Measurements from ENCODE around the gene LARGE2. TPM values are rescaled to one million over a fixed set of nuclear protein-coding genes. Genes with fewer than 3 reads are reported as not detected.
A peak's percentile ranks its signal among the peaks of the same experiment; 100 is the strongest.

LARGE2 gene
- total and polyA plus RNA-seq, 2 of the 13 experiments (the other 11 are each of a cell fraction or from before 2014, with no cell fraction given): 8.5 to 21.6 TPM

DNA sequence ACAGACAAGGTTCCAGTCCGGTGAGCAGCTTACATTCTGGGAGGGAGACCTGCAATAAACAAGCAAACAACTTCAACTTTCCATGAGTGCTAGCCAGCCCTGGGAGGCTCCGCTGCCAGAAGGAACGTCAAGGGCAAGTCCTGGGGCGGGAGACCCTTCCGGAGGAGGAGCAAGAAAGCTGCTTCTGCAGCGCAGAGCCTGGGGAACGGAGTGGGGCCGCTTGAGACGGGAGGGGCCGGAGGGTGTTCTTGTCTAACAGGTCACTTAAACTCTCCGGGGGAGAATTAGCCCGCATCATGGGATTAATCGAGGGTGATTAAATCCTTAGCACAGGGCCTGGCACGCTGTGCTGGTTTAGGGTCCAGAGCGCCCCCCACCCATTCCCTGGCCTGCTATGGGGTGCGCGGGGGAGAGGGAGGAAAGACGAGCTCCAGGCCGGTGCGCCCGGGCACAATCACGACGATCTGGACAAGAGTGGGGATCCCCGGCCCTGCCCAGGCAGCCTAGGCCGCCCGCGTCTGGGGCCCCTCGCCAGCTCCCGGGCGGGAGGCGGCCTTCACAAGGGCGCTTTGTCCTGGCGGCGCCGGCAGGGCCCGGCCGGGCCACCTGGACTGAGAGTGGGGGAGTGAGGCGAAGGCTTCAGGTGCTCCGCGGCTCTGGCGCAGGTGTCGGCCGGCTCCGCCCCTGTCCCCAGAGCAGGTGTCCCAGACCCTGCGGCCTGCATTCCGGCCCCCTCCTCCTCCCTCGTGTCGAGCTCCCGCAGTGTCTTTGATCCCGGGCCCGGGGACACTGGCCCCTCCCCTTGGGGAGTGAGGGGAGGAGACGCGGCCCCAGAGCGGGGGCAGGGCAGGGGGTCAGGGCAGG is 663 bp upstream of the LARGE2 start (continued):
- TF ChIP-seq, protein P1, sequence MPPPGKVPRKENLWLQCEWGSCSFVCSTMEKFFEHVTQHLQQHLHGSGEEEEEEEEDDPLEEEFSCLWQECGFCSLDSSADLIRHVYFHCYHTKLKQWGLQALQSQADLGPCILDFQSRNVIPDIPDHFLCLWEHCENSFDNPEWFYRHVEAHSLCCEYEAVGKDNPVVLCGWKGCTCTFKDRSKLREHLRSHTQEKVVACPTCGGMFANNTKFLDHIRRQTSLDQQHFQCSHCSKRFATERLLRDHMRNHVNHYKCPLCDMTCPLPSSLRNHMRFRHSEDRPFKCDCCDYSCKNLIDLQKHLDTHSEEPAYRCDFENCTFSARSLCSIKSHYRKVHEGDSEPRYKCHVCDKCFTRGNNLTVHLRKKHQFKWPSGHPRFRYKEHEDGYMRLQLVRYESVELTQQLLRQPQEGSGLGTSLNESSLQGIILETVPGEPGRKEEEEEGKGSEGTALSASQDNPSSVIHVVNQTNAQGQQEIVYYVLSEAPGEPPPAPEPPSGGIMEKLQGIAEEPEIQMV (CRISPR knock-in tag; IDR thresholded peaks at IDR 0.05; ENCODE audit: low read depth): peak; percentile 57; the same call in 1 of the 2 replicates
- TF ChIP-seq, protein P2, sequence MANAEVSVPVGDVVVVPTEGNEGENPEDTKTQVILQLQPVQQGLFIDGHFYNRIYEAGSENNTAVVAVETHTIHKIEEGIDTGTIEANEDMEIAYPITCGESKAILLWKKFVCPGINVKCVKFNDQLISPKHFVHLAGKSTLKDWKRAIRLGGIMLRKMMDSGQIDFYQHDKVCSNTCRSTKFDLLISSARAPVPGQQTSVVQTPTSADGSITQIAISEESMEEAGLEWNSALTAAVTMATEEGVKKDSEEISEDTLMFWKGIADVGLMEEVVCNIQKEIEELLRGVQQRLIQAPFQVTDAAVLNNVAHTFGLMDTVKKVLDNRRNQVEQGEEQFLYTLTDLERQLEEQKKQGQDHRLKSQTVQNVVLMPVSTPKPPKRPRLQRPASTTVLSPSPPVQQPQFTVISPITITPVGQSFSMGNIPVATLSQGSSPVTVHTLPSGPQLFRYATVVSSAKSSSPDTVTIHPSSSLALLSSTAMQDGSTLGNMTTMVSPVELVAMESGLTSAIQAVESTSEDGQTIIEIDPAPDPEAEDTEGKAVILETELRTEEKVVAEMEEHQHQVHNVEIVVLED (CRISPR knock-in tag; IDR thresholded peaks at IDR 0.05; ENCODE audit: borderline replicate concordance): no peak
- TF ChIP-seq RBM22 (optimal IDR thresholded peaks at IDR 0.05; ENCODE audit: low read length) (no peak), IKZF1 (IDR thresholded peaks at IDR 0.05) (no peak), RAD51 (IDR thresholded peaks at IDR 0.05; ENCODE audit: borderline replicate concordance) (no peak)
- TF ChIP-seq, protein P3, sequence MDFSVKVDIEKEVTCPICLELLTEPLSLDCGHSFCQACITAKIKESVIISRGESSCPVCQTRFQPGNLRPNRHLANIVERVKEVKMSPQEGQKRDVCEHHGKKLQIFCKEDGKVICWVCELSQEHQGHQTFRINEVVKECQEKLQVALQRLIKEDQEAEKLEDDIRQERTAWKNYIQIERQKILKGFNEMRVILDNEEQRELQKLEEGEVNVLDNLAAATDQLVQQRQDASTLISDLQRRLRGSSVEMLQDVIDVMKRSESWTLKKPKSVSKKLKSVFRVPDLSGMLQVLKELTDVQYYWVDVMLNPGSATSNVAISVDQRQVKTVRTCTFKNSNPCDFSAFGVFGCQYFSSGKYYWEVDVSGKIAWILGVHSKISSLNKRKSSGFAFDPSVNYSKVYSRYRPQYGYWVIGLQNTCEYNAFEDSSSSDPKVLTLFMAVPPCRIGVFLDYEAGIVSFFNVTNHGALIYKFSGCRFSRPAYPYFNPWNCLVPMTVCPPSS (IDR thresholded peaks at IDR 0.05): no peak
- TF ChIP-seq, protein P4, sequence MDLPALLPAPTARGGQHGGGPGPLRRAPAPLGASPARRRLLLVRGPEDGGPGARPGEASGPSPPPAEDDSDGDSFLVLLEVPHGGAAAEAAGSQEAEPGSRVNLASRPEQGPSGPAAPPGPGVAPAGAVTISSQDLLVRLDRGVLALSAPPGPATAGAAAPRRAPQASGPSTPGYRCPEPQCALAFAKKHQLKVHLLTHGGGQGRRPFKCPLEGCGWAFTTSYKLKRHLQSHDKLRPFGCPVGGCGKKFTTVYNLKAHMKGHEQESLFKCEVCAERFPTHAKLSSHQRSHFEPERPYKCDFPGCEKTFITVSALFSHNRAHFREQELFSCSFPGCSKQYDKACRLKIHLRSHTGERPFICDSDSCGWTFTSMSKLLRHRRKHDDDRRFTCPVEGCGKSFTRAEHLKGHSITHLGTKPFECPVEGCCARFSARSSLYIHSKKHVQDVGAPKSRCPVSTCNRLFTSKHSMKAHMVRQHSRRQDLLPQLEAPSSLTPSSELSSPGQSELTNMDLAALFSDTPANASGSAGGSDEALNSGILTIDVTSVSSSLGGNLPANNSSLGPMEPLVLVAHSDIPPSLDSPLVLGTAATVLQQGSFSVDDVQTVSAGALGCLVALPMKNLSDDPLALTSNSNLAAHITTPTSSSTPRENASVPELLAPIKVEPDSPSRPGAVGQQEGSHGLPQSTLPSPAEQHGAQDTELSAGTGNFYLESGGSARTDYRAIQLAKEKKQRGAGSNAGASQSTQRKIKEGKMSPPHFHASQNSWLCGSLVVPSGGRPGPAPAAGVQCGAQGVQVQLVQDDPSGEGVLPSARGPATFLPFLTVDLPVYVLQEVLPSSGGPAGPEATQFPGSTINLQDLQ (CRISPR knock-in tag; IDR thresholded peaks at IDR 0.05): peak; percentile 68; the same call in 1 of the 2 replicates
- TF ChIP-seq, protein P5, sequence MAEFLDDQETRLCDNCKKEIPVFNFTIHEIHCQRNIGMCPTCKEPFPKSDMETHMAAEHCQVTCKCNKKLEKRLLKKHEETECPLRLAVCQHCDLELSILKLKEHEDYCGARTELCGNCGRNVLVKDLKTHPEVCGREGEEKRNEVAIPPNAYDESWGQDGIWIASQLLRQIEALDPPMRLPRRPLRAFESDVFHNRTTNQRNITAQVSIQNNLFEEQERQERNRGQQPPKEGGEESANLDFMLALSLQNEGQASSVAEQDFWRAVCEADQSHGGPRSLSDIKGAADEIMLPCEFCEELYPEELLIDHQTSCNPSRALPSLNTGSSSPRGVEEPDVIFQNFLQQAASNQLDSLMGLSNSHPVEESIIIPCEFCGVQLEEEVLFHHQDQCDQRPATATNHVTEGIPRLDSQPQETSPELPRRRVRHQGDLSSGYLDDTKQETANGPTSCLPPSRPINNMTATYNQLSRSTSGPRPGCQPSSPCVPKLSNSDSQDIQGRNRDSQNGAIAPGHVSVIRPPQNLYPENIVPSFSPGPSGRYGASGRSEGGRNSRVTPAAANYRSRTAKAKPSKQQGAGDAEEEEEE (CRISPR knock-in tag; IDR thresholded peaks at IDR 0.05; ENCODE audit: borderline replicate concordance): no peak
- TF ChIP-seq, protein P6, sequence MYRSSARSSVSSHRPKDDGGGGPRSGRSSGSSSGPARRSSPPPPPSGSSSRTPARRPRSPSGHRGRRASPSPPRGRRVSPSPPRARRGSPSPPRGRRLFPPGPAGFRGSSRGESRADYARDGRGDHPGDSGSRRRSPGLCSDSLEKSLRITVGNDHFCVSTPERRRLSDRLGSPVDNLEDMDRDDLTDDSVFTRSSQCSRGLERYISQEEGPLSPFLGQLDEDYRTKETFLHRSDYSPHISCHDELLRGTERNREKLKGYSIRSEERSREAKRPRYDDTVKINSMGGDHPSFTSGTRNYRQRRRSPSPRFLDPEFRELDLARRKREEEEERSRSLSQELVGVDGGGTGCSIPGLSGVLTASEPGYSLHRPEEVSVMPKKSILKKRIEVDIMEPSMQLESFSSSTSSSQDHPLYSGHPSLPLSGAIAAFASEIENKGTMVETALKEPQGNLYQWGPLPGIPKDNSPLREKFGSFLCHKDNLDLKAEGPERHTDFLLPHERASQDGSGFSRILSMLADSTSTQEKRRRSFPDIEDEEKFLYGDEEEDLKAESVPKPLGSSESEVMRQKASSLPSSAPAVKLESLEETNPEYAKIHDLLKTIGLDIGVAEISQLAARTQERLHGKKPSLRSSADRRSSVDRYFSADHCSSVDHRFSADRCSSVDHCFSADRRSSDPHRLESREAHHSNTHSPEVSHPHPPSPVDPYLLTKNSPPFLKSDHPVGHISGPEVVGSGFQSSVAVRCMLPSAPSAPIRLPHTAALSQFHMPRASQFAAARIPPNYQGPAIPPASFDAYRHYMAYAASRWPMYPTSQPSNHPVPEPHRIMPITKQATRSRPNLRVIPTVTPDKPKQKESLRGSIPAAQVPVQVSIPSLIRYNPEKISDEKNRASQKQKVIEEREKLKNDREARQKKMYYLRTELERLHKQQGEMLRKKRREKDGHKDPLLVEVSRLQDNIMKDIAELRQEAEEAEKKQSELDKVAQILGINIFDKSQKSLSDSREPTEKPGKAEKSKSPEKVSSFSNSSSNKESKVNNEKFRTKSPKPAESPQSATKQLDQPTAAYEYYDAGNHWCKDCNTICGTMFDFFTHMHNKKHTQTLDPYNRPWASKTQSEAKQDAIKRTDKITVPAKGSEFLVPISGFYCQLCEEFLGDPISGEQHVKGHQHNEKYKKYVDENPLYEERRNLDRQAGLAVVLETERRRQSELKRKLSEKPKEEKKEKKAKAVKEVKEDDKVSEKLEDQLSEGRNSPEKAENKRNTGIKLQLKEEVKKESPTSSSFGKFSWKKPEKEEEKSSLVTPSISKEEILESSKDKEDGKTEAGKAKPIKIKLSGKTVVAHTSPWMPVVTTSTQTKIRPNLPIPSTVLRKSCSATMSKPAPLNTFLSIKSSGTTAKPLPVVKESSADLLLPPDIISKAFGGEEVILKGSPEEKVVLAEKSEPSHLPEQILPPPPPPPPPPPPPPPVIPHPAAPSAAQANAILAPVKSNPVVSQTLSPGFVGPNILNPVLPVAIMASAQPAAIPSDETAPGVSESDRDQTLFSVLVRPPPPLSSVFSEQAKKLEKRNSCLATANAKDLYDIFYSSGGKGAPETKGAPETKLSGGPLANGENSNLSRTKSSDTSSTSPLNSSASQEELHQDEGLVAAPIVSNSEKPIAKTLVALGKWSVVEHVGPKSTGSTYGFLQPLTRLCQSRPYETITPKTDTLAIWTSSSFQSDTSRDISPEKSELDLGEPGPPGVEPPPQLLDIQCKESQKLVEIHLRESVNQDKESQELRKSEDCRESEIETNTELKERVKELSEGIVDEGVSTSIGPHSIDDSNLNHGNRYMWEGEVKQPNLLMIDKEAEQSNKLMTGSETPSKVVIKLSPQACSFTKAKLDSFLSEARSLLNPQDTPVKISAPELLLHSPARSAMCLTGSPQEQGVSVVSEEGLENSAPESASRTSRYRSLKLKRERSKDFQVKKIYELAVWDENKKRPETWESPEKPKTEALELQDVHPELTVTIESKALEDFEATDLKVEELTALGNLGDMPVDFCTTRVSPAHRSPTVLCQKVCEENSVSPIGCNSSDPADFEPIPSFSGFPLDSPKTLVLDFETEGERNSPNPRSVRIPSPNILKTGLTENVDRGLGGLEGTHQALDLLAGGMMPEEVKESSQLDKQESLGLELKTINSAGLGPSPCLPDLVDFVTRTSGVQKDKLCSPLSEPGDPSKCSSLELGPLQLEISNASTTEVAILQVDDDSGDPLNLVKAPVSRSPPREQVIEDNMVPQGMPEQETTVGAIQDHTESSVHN (CRISPR knock-in tag; IDR thresholded peaks at IDR 0.05): no peak

Measured in HepG2 (cell line).